ENCODE data around the gene KRABD2.
"Not testable (repeated sequence)": the region's sequence is repeated elsewhere in the genome, so short reads cannot be mapped to it uniquely, and the experiment has no call there.

Gene KRABD2

DNA sequence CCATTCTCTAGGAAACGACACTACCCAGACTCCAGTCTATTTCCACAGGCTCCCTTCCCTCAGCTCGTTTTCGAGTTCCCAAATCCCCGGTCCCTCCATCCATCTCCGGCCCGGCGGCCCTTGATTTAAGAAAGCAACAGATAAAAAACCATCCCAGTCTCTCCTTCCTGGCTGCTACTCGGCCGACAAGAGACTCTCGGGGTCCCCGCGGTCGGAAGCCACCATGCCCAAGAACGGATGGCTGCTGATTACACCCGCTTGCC is 6.3 kb upstream of the KRABD2 start:
- H3K27ac ChIP-seq (ENCODE audit: low read depth, low read length): peak overlapping the region; percentile 38
- no peak for DNase-seq
- no CpG with 5 or more reads among the region's 15 CpGs for WGBS (ENCODE audit: extremely low coverage, insufficient coverage, low lambda C conversion rate)

DNA sequence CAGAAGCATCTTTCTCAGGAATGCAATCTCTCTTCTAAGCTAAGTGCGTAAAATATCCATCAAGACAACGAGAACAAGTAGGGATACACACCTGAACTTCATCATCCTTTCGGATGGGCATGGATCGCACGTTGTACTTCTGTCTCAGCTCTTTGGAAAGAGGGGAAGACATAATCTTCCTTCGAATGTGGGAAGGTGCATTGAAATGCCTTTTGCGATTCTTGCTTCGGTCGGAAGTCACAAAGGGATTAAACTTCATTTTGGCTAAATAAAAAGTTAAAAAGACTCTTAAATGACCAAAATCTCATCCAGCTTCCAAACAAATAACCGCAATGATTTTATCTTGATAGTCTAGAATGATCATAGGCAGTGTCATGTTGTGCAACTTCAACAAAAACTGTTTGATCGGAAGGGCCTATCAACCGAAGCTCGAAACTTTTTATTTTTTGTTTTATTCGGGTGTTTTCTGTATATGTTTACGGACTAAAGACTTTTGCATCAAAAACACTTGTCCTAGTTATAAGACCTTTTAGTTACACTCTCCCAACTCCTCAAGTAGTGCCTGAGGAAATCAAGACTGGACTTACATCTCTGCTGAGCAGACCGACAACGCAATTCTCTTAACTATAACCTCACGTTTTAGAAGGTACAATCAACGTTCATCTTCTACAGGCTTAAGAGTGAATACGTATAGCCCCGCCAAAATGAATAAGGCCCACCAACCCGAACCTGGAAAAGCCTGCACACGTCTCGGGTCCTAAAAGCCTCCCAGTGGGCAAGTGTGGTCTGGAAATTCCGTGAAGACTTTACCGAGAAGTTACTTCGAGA is 5.8 kb upstream of the KRABD2 start:
- peak overlapping the region; percentile 74 for H3K4ac ChIP-seq (ENCODE audit: low read depth, low read length)
- no peak overlapping the region for H2AK5ac ChIP-seq (ENCODE audit: low read length)
- H2BK120ac ChIP-seq (ENCODE audit: low read depth, low read length): no peak overlapping the region
- peaks cover 9% of the 10 kb centered on the region for H3K36me3 ChIP-seq (ENCODE audit: control insufficient read depth, insufficient read depth, low read length)
- peak overlapping the region; percentile 53 for H3K4me3 ChIP-seq (ENCODE audit: low read length)
- H3K9ac ChIP-seq (ENCODE audit: low read length): peak overlapping the region; percentile 75
- H4K5ac ChIP-seq (ENCODE audit: low read length): peak overlapping the region; percentile 50
- peaks cover 8% of the 10 kb centered on the region for H3K4me1 ChIP-seq (ENCODE audit: control insufficient read depth, low read depth, low read length)
- DNase-seq: no peak
- no peak overlapping the region for H4K8ac ChIP-seq (ENCODE audit: low read depth, low read length)
- H3K27ac ChIP-seq (ENCODE audit: low read depth, low read length): peak overlapping the region; percentile 38
- no peak overlapping the region for H2BK15ac ChIP-seq (replicated peaks; ENCODE audit: low read depth)
- no peaks in the 10 kb centered on the region for H3K27me3 ChIP-seq (ENCODE audit: insufficient read depth, low read length, poor library complexity)
- H3K23ac ChIP-seq (ENCODE audit: low read length): no peak overlapping the region
- no CpG with 5 or more reads among the region's 27 CpGs for WGBS (ENCODE audit: extremely low coverage, insufficient coverage, low lambda C conversion rate)
- H3K79me2 ChIP-seq (ENCODE audit: control insufficient read depth, insufficient read depth, low read length): peaks cover 30% of the 10 kb centered on the region
- peak overlapping the region; percentile 27 for H3K4me2 ChIP-seq (ENCODE audit: low read length)
- H3K18ac ChIP-seq (ENCODE audit: low read length): peak overlapping the region; percentile 54
- H2BK5ac ChIP-seq (ENCODE audit: low read length): no peak overlapping the region
- H3K79me1 ChIP-seq (ENCODE audit: low read length): peaks cover 4% of the 10 kb centered on the region
- H3K56ac ChIP-seq (ENCODE audit: low read length): peak overlapping the region; percentile 79

More for the DNA sequence above, 6.3 kb upstream of the KRABD2 start:
- H2BK120ac ChIP-seq (ENCODE audit: low read depth, low read length): no peak overlapping the region
- H2BK15ac ChIP-seq (replicated peaks; ENCODE audit: low read depth): no peak overlapping the region
- peak overlapping the region; percentile 74 for H3K4ac ChIP-seq (ENCODE audit: low read depth, low read length)
- peaks cover 4% of the 10 kb centered on the region for H3K79me1 ChIP-seq (ENCODE audit: low read length)
- peak overlapping the region; percentile 53 for H3K4me3 ChIP-seq (ENCODE audit: low read length)
- H3K4me1 ChIP-seq (ENCODE audit: control insufficient read depth, low read depth, low read length): peaks cover 10% of the 10 kb centered on the region
- no peaks in the 10 kb centered on the region for H3K27me3 ChIP-seq (ENCODE audit: insufficient read depth, low read length, poor library complexity)
- H2BK5ac ChIP-seq (ENCODE audit: low read length): no peak overlapping the region
- peak overlapping the region; percentile 92 for H3K23ac ChIP-seq (ENCODE audit: low read length)
- H4K5ac ChIP-seq (ENCODE audit: low read length): peak overlapping the region; percentile 50
- peak overlapping the region; percentile 79 for H3K56ac ChIP-seq (ENCODE audit: low read length)
- H3K18ac ChIP-seq (ENCODE audit: low read length): peak overlapping the region; percentile 54
- no peak overlapping the region for H4K8ac ChIP-seq (ENCODE audit: low read depth, low read length)
- peaks cover 30% of the 10 kb centered on the region for H3K79me2 ChIP-seq (ENCODE audit: control insufficient read depth, insufficient read depth, low read length)
- H3K36me3 ChIP-seq (ENCODE audit: control insufficient read depth, insufficient read depth, low read length): peaks cover 9% of the 10 kb centered on the region
- peak overlapping the region; percentile 75 for H3K9ac ChIP-seq (ENCODE audit: low read length)
- H3K4me2 ChIP-seq (ENCODE audit: low read length): peak overlapping the region; percentile 14
- H2AK5ac ChIP-seq (ENCODE audit: low read length): no peak overlapping the region

DNA sequence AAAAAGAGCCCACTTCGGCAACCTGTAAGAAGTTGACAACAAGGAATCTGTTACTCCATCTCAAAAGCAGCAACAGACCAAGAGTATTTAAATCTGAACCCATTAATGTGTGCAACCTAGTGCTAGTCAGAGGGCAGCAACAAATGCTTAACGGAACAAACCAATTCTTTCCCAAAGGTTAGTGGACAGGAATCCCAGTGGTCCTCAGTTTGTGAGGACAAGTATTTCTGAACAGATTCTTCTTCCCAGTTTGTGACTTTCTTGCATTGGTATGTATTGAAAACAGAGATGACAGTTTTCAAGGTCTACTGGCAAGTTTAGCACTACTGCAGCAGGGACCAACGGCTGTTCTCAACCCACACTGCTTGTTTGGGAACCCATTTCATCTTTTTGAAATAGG is 3.5 kb upstream of the KRABD2 start:
- no CpG with 5 or more reads among the region's 3 CpGs for WGBS (ENCODE audit: extremely low coverage, insufficient coverage, low lambda C conversion rate)
- Histone ChIP-seq H3K4me3 (ENCODE audit: low read length) (no peak overlapping the region), H3K23ac (ENCODE audit: low read length) (no peak overlapping the region), H3K79me2 (ENCODE audit: control insufficient read depth, insufficient read depth, low read length) (peaks cover 30% of the 10 kb centered on the region), H3K18ac (ENCODE audit: low read length) (no peak overlapping the region), H3K27ac (ENCODE audit: low read depth, low read length) (no peak overlapping the region), H3K56ac (ENCODE audit: low read length) (peak overlapping the region; percentile 51), H2AK5ac (ENCODE audit: low read length) (no peak overlapping the region), H2BK15ac (replicated peaks; ENCODE audit: low read depth) (no peak overlapping the region), H3K36me3 (ENCODE audit: control insufficient read depth, insufficient read depth, low read length) (peaks cover 9% of the 10 kb centered on the region), H3K27me3 (ENCODE audit: insufficient read depth, low read length, poor library complexity) (no peaks in the 10 kb centered on the region), H2BK120ac (ENCODE audit: low read depth, low read length) (no peak overlapping the region), H2BK5ac (ENCODE audit: low read length) (no peak overlapping the region), H3K4me1 (ENCODE audit: control insufficient read depth, low read depth, low read length) (peaks cover 6% of the 10 kb centered on the region), H3K9ac (ENCODE audit: low read length) (peak overlapping the region; percentile 28), H4K8ac (ENCODE audit: low read depth, low read length) (no peak overlapping the region), H4K5ac (ENCODE audit: low read length) (no peak overlapping the region), H3K4ac (ENCODE audit: low read depth, low read length) (no peak overlapping the region), H3K79me1 (ENCODE audit: low read length) (peaks cover 4% of the 10 kb centered on the region), H3K4me2 (ENCODE audit: low read length) (peak overlapping the region; percentile 19)
- no peak for DNase-seq

DNA sequence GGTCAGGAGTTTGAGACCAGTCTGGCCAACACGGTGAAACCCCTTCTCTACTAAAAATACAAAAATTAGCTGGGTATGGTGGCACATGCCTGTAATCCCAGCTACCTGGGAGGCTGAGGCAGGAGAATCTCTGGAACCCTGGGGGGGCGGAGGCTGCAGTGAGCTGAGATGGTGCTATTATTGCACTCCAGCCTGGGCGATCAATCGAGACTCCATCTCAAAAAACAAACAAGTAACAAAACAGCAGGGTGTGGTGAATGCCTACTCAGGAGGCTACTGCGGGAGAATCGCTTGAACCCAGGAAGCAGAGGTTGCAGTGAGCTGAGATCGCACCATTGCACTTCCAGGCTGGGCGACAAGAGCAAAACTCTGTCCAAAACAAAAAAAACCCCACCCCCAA is 1.6 kb upstream of the KRABD2 start:
- H3K36me3 ChIP-seq (ENCODE audit: control insufficient read depth, insufficient read depth, low read length): not testable (repeated sequence)

DNA sequence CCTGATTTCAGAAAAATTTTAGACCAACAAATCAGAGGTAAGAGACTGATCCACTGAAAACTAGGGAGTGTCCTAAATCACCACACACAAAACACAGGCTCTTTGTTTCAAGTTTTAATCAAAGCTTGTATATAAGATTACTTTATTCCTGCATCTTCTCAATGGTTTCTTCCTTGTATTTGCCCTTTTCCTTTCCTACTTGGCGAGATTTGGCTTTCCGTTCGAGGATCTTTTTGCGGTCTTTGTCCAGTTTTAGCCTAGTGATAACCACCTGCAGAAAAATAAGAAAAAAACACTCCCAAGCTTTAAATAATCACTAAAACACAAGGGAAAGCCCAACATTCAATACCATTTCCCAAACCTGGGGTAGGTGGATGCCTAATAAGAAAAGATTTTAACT is 918 bp upstream of the KRABD2 start:
- Histone ChIP-seq H3K9ac (ENCODE audit: low read length) (no peak overlapping the region), H3K18ac (ENCODE audit: low read length) (no peak overlapping the region), H3K4ac (ENCODE audit: low read depth, low read length) (no peak overlapping the region), H2BK5ac (ENCODE audit: low read length) (no peak overlapping the region), H3K4me3 (ENCODE audit: low read length) (no peak overlapping the region), H2BK120ac (ENCODE audit: low read depth, low read length) (no peak overlapping the region), H3K36me3 (ENCODE audit: control insufficient read depth, insufficient read depth, low read length) (peaks cover 9% of the 10 kb centered on the region), H2BK15ac (replicated peaks; ENCODE audit: low read depth) (no peak overlapping the region), H2AK5ac (ENCODE audit: low read length) (no peak overlapping the region), H3K27ac (ENCODE audit: low read depth, low read length) (no peak overlapping the region), H3K79me1 (ENCODE audit: low read length) (peaks cover 4% of the 10 kb centered on the region), H3K27me3 (ENCODE audit: insufficient read depth, low read length, poor library complexity) (no peaks in the 10 kb centered on the region), H3K56ac (ENCODE audit: low read length) (no peak overlapping the region), H3K4me1 (ENCODE audit: control insufficient read depth, low read depth, low read length) (peaks cover 1% of the 10 kb centered on the region), H4K8ac (ENCODE audit: low read depth, low read length) (no peak overlapping the region), H3K23ac (ENCODE audit: low read length) (no peak overlapping the region), H4K5ac (ENCODE audit: low read length) (no peak overlapping the region), H3K4me2 (ENCODE audit: low read length) (no peak overlapping the region), H3K79me2 (ENCODE audit: control insufficient read depth, insufficient read depth, low read length) (peaks cover 25% of the 10 kb centered on the region)
- WGBS (ENCODE audit: extremely low coverage, insufficient coverage, low lambda C conversion rate): no CpG with 5 or more reads among the region's 4 CpGs
- DNase-seq: no peak

More for the DNA sequence above, 1.6 kb upstream of the KRABD2 start:
- WGBS (ENCODE audit: extremely low coverage, insufficient coverage, low lambda C conversion rate): no CpG with 5 or more reads among the region's 8 CpGs
- not testable (repeated sequence) for H2BK120ac ChIP-seq (ENCODE audit: low read depth, low read length); H3K18ac ChIP-seq (ENCODE audit: low read length); H3K4ac ChIP-seq (ENCODE audit: low read depth, low read length); H4K8ac ChIP-seq (ENCODE audit: low read depth, low read length); H2AK5ac ChIP-seq (ENCODE audit: low read length); H3K27ac ChIP-seq (ENCODE audit: low read depth, low read length); H3K79me1 ChIP-seq (ENCODE audit: low read length); DNase-seq; H3K9ac ChIP-seq (ENCODE audit: low read length); H4K5ac ChIP-seq (ENCODE audit: low read length); H3K4me2 ChIP-seq (ENCODE audit: low read length); H2BK5ac ChIP-seq (ENCODE audit: low read length); H3K4me3 ChIP-seq (ENCODE audit: low read length); H3K27me3 ChIP-seq (ENCODE audit: insufficient read depth, low read length, poor library complexity); H3K56ac ChIP-seq (ENCODE audit: low read length); H3K23ac ChIP-seq (ENCODE audit: low read length); H2BK15ac ChIP-seq (replicated peaks; ENCODE audit: low read depth); H3K4me1 ChIP-seq (ENCODE audit: control insufficient read depth, low read depth, low read length)
- peaks cover 30% of the 10 kb centered on the region for H3K79me2 ChIP-seq (ENCODE audit: control insufficient read depth, insufficient read depth, low read length)

All from mesendoderm (in vitro differentiated cells).